CD14-positive monocyte (primary cell): ENCODE data around the gene KYAT1. TPM values are rescaled to one million over a fixed set of nuclear protein-coding genes. Genes with fewer than 3 reads are reported as not detected.

Source experiments
- DNase-seq, 3 donors: peaks; one replicate each; pipeline ENCODE4 v3.0.0-alpha.2; 2011 to 2022
- H2AFZ ChIP-seq: 2 replicates; pipeline ENCODE4 v1.6.0; 2012; ENCODE audit warnings: mild to moderate bottlenecking, low read depth, low read length, inconsistent platforms; ENCODE audit not compliant: insufficient read depth, poor library complexity, severe bottlenecking
- H3K27ac ChIP-seq, 2 donors: 1 replicate in 1 of 2; 2 replicates in 1 of 2; pipeline ENCODE4 v1.5.1; 2012 to 2013; ENCODE audit warnings: low read length in 2 of 2, control low read depth in 1 of 2, inconsistent platforms in 1 of 2, low read depth in 1 of 2, mild to moderate bottlenecking in 1 of 2
- H3K27me3 ChIP-seq, 2 donors: one replicate each; pipeline versions ENCODE4 v1.6.0 to v1.6.1; 2011 to 2013; ENCODE audit warnings: low read length in 2 of 2; ENCODE audit not compliant: control insufficient read depth in 2 of 2, insufficient read depth in 2 of 2
- H3K36me3 ChIP-seq, 2 donors: replicated peaks in 1 of 2; 1 replicate in 1 of 2; 2 replicates in 1 of 2; pipeline versions ENCODE4 v1.5.1 to v1.6.1; 2012 to 2013; ENCODE audit warnings: low read length in 2 of 2, control low read depth in 1 of 2, inconsistent platforms in 1 of 2, mild to moderate bottlenecking in 1 of 2; ENCODE audit not compliant: insufficient read depth in 2 of 2, control insufficient read depth in 1 of 2
- H3K4me1 ChIP-seq, 2 donors: 1 replicate in 1 of 2; 2 replicates in 1 of 2; pipeline versions ENCODE4 v1.5.1 to v1.6.1; 2012 to 2013; ENCODE audit warnings: low read length in 2 of 2, control low read depth in 1 of 2, inconsistent platforms in 1 of 2, mild to moderate bottlenecking in 1 of 2, moderate library complexity in 1 of 2; ENCODE audit not compliant: insufficient read depth in 2 of 2, control insufficient read depth in 1 of 2
- H3K4me2 ChIP-seq: replicated peaks from 2 replicates; pipeline ENCODE3; 2012; ENCODE audit warnings: low read length, moderate library complexity, mild to moderate bottlenecking; ENCODE audit not compliant: poor library complexity, severe bottlenecking; ENCODE audit errors: extremely low read depth
- H3K4me3 ChIP-seq, 3 experiments: fragments of 200-600 bp in 1 of 3; sonication (generic) in 1 of 3; replicated peaks in 1 of 3; 1 replicate in 2 of 3; 2 replicates in 1 of 3; pipeline ENCODE4 v1.5.1; 2011 to 2013; ENCODE audit warnings: low read length in 3 of 3, mild to moderate bottlenecking in 3 of 3, control low read depth in 2 of 3, low read depth in 2 of 3, inconsistent platforms in 1 of 3, moderate library complexity in 1 of 3
- H3K79me2 ChIP-seq: 2 replicates; pipeline ENCODE4 v1.6.0; 2012; ENCODE audit warnings: mild to moderate bottlenecking, control low read depth, inconsistent platforms, low read length, moderate library complexity; ENCODE audit not compliant: insufficient read depth
- H3K9ac ChIP-seq: 2 replicates; pipeline ENCODE4 v1.6.0; 2017; ENCODE audit warnings: low read length, mild to moderate bottlenecking; ENCODE audit not compliant: insufficient read depth, poor library complexity, severe bottlenecking
- H3K9me3 ChIP-seq, 2 donors: replicated peaks in 1 of 2; 1 replicate in 1 of 2; 2 replicates in 1 of 2; pipeline versions ENCODE4 v1.5.1 to v1.6.1; 2012 to 2013; ENCODE audit warnings: low read length in 2 of 2, control low read depth in 1 of 2; ENCODE audit not compliant: control insufficient read depth in 1 of 2, insufficient read depth in 1 of 2
- H4K20me1 ChIP-seq: 2 replicates; pipeline ENCODE4 v1.6.0; 2012; ENCODE audit warnings: mild to moderate bottlenecking, low read length, control low read depth, moderate library complexity; ENCODE audit not compliant: insufficient read depth
- H3K27ac Mint-ChIP-seq, 7 donors: one replicate each; pipeline ENCODE4 v1.8.0; 2020; ENCODE audit warnings: mild to moderate bottlenecking in 7 of 7, mixed read lengths in 7 of 7, moderate library complexity in 6 of 7, inconsistent platforms in 2 of 7
- H3K27me3 Mint-ChIP-seq, 3 donors: one replicate each; pipeline ENCODE4 v1.8.0; 2021 to 2022; ENCODE audit warnings: low read depth in 3 of 3, mild to moderate bottlenecking in 3 of 3, mixed read lengths in 3 of 3, moderate library complexity in 3 of 3, inconsistent platforms in 1 of 3
- H3K36me3 Mint-ChIP-seq, 2 donors: one replicate each; pipeline ENCODE4 v1.8.0; 2020; ENCODE audit warnings: mixed read lengths in 2 of 2, inconsistent platforms in 1 of 2, mild to moderate bottlenecking in 1 of 2
- H3K4me1 Mint-ChIP-seq: one replicate; pipeline ENCODE4 v1.8.0; 2020; ENCODE audit warnings: mild to moderate bottlenecking, mixed read lengths
- H3K4me3 Mint-ChIP-seq, 2 donors: one replicate each; pipeline ENCODE4 v1.8.0; 2020; ENCODE audit warnings: mild to moderate bottlenecking in 2 of 2, mixed read lengths in 2 of 2, moderate library complexity in 1 of 2
- H3K9me3 Mint-ChIP-seq, 7 donors: one replicate each; pipeline ENCODE4 v1.8.0; 2020 to 2022; ENCODE audit warnings: mixed read lengths in 7 of 7, mild to moderate bottlenecking in 6 of 7, moderate library complexity in 6 of 7, inconsistent platforms in 2 of 7
- whole genome bisulfite sequencing: methylation state at CpG from one replicate; pipeline ENCODE4 v1.1.5; 2013; ENCODE audit warnings: missing lambda C conversion rate; ENCODE audit not compliant: insufficient coverage; 5-methylcytosine and 5-hydroxymethylcytosine counted together
- intact Hi-C, 2 donors: fragments of 100-400 bp; cut with micrococcal nuclease; formaldehyde crosslinking; loops; one replicate each; pipeline versions ENCODE4 v1.15.0 to v1.15.1; 2023
- polyA plus RNA-seq, 3 donors: library from polyadenylated mRNA; depleted of rRNA in 1 of 3; unstranded in 2 of 3; stranded (reverse) in 1 of 3; fragments of 300-500 nt in 2 of 3; fragments of >200 nt in 1 of 3; fragmentation: Illumina TruSeq in 2 of 3; gene quantifications; 1 replicate in 2 of 3; 2 replicates in 1 of 3; pipeline ENCODE4 v1.2.3, GENCODE V29; 2012 to 2021
- TF ChIP-seq, protein P1 (sequence below): fragments of 200-600 bp; IDR thresholded peaks from one replicate; pipeline ENCODE4 v1.8.0; 2022; ENCODE audit warnings: antibody characterized with exemption, mild to moderate bottlenecking

KYAT1 gene
- polyA plus RNA-seq, 3 donors = 2.4 to 4.5 (median 3.6) TPM

DNA sequence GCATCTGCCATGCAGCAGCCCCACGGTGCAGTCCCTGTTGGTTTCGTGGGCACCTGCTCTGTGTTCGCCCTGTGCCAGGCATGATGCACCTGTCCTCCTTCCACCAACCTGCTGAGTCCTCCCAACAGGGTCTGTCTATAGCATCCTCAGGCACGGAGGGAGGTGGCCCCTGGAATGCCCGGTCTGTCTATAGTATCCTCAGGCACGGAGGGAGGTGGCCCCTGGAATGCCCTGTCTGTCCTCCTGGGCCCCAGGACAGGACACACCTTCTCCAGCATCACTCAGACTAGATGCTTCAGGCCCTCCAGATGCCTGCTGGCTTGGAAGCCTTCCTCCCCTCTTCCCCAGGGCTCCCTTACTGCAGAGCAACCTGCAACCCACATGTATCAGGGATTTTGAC is 29.2 kb upstream of the KYAT1 start:
- peaks cover 53 to 72% of the 10 kb centered on the region in 2 donors for H3K36me3 Mint-ChIP-seq
- no peak overlapping the region for H3K4me3 Mint-ChIP-seq
- TF ChIP-seq, protein P1, sequence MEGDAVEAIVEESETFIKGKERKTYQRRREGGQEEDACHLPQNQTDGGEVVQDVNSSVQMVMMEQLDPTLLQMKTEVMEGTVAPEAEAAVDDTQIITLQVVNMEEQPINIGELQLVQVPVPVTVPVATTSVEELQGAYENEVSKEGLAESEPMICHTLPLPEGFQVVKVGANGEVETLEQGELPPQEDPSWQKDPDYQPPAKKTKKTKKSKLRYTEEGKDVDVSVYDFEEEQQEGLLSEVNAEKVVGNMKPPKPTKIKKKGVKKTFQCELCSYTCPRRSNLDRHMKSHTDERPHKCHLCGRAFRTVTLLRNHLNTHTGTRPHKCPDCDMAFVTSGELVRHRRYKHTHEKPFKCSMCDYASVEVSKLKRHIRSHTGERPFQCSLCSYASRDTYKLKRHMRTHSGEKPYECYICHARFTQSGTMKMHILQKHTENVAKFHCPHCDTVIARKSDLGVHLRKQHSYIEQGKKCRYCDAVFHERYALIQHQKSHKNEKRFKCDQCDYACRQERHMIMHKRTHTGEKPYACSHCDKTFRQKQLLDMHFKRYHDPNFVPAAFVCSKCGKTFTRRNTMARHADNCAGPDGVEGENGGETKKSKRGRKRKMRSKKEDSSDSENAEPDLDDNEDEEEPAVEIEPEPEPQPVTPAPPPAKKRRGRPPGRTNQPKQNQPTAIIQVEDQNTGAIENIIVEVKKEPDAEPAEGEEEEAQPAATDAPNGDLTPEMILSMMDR = no peak
- H3K27ac ChIP-seq = no peak overlapping the region
- DNase-seq = no peak
- H3K79me2 ChIP-seq = no peaks in the 10 kb centered on the region
- no peak overlapping the region for H3K9ac ChIP-seq
- no peaks in the 10 kb centered on the region for H3K4me1 ChIP-seq
- no peak overlapping the region for H2AFZ ChIP-seq
- H3K27me3 ChIP-seq = no peaks in the 10 kb centered on the region
- H3K9me3 ChIP-seq = no peaks in the 10 kb centered on the region
- H3K4me2 ChIP-seq = no peak overlapping the region
- intact Hi-C loops = no loop called here
- H3K4me1 Mint-ChIP-seq = no peaks in the 10 kb centered on the region
- H3K9me3 Mint-ChIP-seq = peaks cover 0 to 3% (median 0%) of the 10 kb centered on the region in 7 donors
- 100% methylated on average over 6 of the region's 6 CpGs for WGBS
- peaks cover 19% of the 10 kb centered on the region for H4K20me1 ChIP-seq
- H3K4me3 ChIP-seq = no peak overlapping the region
- peaks cover 0 to 12% (median 0%) of the 10 kb centered on the region in 3 donors for H3K27me3 Mint-ChIP-seq
- peak overlapping the region in 2 of 7 donors; percentile 10 to 54 for H3K27ac Mint-ChIP-seq
- H3K36me3 ChIP-seq = peaks cover 45 to 82% of the 10 kb centered on the region in 2 donors

- H3K9ac ChIP-seq = no peak overlapping the region
- no peaks in the 10 kb centered on the region for H3K4me1 Mint-ChIP-seq
- intact Hi-C loops = no loop called here
These were observed 28.1 kb upstream of the KYAT1 start for GRCh38 chr9:128909859-128910258.

More at GRCh38 chr9:128909859-128910258, 28.1 kb upstream of the KYAT1 start:
- H3K4me1 ChIP-seq = no peaks in the 10 kb centered on the region
- no peak overlapping the region for H3K27ac Mint-ChIP-seq
- H2AFZ ChIP-seq = no peak overlapping the region
- H3K36me3 Mint-ChIP-seq = peaks cover 47 to 66% of the 10 kb centered on the region in 2 donors
- H3K79me2 ChIP-seq = no peaks in the 10 kb centered on the region
- H3K4me3 ChIP-seq = no peak overlapping the region
- no peak for DNase-seq
- H3K27ac ChIP-seq = no peak overlapping the region
- H3K9me3 ChIP-seq = no peaks in the 10 kb centered on the region
- peaks cover 18% of the 10 kb centered on the region for H4K20me1 ChIP-seq
- no peaks in the 10 kb centered on the region for H3K27me3 ChIP-seq
- TF ChIP-seq, protein P1 = no peak
- 94% methylated on average over 3 of the region's 4 CpGs for WGBS
- H3K4me2 ChIP-seq = no peak overlapping the region
- H3K4me3 Mint-ChIP-seq = no peak overlapping the region
- peaks cover 41 to 73% of the 10 kb centered on the region in 2 donors for H3K36me3 ChIP-seq
- H3K9me3 Mint-ChIP-seq = peaks cover 0 to 3% (median 0%) of the 10 kb centered on the region in 7 donors
- peaks cover 0 to 12% (median 0%) of the 10 kb centered on the region in 3 donors for H3K27me3 Mint-ChIP-seq
